HG03520 (cell line): Measurements from ENCODE around the gene FAM50A.

ENCODE experiments used
- ATAC-seq: cut with Tn5 transposase; IDR thresholded peaks from one replicate; pipeline ENCODE4 v1.9.1; 2021; ENCODE audit warnings: mild to moderate bottlenecking, moderate library complexity; ENCODE audit not compliant: unreplicated experiment

Gene FAM50A

DNA sequence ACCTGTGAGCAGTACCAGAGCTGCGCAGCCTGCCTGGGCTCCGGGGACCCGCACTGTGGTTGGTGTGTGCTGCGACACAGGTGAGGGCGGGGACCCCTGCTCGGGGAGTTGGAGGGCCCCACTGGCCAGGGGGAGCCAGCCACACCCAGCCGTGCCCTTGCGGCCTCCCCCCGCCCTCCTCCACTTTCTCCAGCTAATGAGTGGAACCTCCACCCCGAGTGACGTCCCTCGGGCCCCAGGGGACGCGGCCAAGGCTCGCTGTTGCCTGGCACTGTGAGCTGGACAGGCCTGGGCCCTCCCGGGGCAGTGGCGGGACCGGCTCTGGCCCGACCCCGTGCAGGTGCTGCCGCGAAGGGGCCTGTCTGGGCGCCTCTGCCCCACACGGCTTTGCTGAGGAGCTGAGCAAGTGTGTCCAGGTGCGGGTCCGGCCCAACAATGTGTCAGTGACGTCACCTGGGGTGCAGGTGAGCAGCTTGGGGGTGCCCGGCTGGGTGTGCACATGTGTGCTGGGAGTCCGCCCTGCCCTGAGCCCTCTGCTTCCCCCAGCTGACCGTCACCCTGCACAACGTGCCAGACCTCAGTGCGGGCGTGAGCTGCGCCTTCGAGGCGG, 19.8 kb downstream of the FAM50A start:
- no peak for ATAC-seq

DNA sequence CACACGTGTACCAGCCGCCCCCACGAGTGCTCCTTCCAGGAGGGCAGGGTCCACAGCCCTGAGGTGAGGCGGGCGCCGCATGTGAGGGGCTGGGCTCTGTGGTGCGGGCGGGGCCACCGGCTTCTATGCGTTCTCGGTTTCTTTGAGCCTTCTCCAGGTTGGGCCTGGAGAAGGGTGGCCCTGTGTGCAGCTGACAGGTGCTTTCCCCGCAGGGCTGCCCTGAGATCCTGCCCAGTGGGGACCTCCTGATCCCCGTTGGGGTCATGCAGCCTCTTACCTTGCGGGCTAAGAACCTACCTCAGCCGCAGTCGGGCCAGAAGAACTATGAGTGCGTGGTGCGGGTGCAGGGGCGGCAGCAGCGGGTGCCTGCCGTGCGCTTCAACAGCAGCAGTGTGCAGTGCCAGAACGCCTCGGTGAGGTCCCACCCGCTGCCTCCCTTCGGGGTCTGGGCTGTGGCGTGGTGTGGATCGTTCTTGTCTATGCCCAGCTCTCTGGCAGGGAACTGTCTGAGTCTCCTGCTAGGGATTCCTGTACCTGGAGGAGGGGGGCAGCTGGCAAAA, 20.9 kb downstream of the FAM50A start:
- no peak for ATAC-seq

GRCh38 chrX:154465601-154466000, 21.7 kb downstream of the FAM50A start:
- ATAC-seq, result no peak

GRCh38 chrX:154466036-154466435, 22.1 kb downstream of the FAM50A start:
- ATAC-seq, result no peak

DNA sequence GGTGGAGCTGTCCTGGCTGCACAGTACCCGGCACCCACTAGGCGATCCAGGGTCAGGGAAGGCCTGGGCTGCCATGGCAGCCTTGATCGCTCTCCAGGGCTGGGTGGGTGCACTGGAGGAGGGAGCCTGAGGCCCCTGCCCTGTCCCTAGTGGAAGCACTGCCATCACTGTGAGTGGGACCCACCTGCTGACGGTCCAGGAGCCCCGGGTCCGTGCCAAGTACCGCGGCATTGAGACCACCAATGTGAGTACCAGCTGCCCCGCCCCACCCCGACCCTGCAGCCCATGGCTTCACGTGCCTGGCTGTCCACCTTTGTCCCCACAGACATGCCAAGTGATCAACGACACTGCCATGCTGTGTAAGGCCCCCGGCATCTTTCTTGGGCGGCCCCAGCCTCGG, 23.0 kb downstream of the FAM50A start:
- ATAC-seq, result no peak

GRCh38 chrX:154467556-154467955, 23.6 kb downstream of the FAM50A start:
- no peak for ATAC-seq

- no peak for ATAC-seq
These were observed 24.3 kb downstream of the FAM50A start for GRCh38 chrX:154468217-154468616.

DNA sequence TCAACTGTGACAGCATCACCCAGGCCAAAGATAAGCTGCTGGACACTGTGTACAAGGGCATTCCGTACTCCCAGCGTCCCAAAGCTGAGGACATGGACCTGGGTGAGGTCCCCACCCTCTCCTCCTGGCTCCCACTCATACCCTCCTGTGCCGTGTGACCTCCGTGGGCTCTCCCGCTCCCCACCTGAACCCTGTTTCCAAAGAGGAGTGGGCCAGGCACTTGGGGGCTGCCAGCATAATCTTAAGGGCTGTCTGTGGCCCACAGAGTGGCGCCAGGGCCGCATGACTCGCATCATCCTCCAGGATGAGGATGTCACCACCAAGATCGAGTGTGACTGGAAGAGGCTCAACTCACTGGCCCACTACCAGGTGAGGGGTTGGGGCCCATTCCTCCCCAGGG, 25.2 kb downstream of the FAM50A start:
- ATAC-seq, result no peak

GRCh38 chrX:154469880-154470279, 25.9 kb downstream of the FAM50A start:
- no peak for ATAC-seq

GRCh38 chrX:154470434-154470833, 26.5 kb downstream of the FAM50A start:
- ATAC-seq, result no peak

- ATAC-seq, result no peak
These were observed 27.1 kb downstream of the FAM50A start for GRCh38 chrX:154470914-154471568.

- ATAC-seq, result no peak
These were observed 28.1 kb downstream of the FAM50A start for GRCh38 chrX:154471839-154472684.

- ATAC-seq, result no peak
These were observed 29.0 kb downstream of the FAM50A start for GRCh38 chrX:154472685-154473632.

DNA sequence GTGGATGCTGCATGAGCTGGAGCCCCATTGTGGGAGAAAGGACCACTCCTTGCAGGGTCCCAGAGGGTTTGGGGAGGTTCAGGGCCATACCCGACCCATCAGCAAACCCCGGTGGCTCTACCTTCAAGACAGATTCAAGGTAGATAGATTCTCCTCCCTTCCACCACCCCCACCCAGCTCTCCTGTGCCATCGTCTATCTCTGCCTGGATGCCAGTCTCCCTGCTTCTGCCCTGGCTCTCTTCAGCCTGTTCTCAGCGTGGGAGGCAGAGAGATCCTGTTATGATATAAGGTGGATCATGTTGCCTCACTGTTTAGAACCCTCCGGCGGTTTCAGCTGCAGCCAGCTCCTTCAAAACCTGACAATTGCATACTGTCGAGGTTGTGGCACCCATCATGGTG, 29.7 kb downstream of the FAM50A start:
- ATAC-seq, result no peak

- ATAC-seq, result no peak
These were observed 32.9 kb downstream of the FAM50A start for GRCh38 chrX:154476821-154477220.

DNA sequence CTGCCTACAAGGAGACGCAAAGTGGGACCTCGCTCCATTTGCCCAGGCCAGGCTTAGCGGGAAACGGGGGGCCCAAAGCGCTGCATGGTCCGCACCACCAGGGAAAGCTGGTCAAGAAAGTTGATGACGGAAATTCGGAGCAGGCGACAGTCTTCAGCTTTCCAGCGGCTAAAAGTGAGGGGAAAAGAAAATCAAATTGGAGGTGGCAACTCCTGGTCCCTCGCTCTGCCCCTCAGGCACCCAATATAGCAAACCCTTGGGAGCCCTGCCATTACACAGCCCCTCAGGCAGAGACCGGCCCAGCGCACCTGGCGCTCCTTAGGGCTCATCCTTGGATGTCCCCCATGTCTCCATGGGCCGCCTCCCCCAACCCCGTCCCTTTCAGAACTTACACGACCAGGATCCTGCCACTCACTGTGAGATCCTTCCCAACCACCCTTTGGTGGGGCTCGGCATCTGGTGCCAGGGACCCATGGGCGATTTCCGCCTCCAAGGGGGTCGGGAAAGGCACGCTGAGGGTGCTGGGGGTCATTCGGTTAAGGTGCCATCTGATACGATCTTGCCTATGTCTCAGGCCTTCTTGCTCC, 34.0 kb downstream of the FAM50A start:
- no peak for ATAC-seq

GRCh38 chrX:154478728-154479622, 35.0 kb downstream of the FAM50A start, which contains the start of gene LAGE3:
Gene LAGE3 (minus strand): TSS chrX:154479281. CDS start chrX:154478915, 366 bp downstream.
- ATAC-seq, result peak; percentile 79

DNA sequence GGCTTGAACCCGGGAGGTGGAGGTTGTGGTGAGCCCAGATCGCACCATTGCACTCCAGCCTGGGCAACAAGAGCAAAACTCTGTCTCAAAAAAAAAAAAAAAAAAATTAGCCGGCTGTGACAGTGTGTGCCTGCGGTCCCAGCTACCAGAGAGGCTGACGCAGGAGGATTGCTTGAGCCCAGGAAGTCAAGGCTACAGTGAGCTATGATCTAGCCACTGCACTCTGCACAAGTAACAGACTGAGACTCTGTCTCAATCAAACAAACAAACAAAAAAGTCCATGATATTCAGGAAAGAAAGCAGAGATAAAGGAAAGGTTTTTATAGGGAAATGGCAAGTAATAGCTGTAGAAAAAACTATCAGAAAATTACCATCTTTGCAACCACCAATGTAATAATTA, 37.3 kb downstream of the FAM50A start:
- no peak for ATAC-seq
